GM21717 (cell line): ENCODE measurements around the gene LRP11.
A peak's percentile ranks its signal among the peaks of the same experiment; 100 is the strongest.
"Not testable (repeated sequence)": the region's sequence is repeated elsewhere in the genome, so short reads cannot be mapped to it uniquely, and the experiment has no call there.

Experiments used
- ATAC-seq: cut with Tn5 transposase; IDR thresholded peaks from one replicate; pipeline ENCODE4 v1.9.1; 2021; ENCODE audit warnings: mild to moderate bottlenecking, moderate library complexity; ENCODE audit not compliant: unreplicated experiment

The LRP11 gene

GRCh38 chr6:149863698-149864577 lies at the start of gene LRP11:
Gene LRP11 (minus strand): TSS chr6:149864359. CDS start chr6:149864020, 339 bp downstream.
- ATAC-seq: peak; percentile 82

- ATAC-seq: no peak
Measured at GRCh38 chr6:149913540-149914240, 49.5 kb upstream of the LRP11 start.

GRCh38 chr6:149913085-149913484 lies 48.9 kb upstream of the LRP11 start:
- no peak for ATAC-seq

- ATAC-seq: not testable (repeated sequence)
Measured at GRCh38 chr6:149912680-149913079, 48.5 kb upstream of the LRP11 start.

- no peak for ATAC-seq
Measured at GRCh38 chr6:149910721-149911151, 46.6 kb upstream of the LRP11 start.

- no peak for ATAC-seq
Measured at GRCh38 chr6:149909701-149910470, 45.7 kb upstream of the LRP11 start.

GRCh38 chr6:149908480-149908879 lies 44.3 kb upstream of the LRP11 start:
- not testable (repeated sequence) for ATAC-seq

- no peak for ATAC-seq
Measured at GRCh38 chr6:149907317-149907716, 43.2 kb upstream of the LRP11 start.

- ATAC-seq: no peak
Measured at GRCh38 chr6:149906405-149906804, 42.2 kb upstream of the LRP11 start.

GRCh38 chr6:149905911-149906371 lies 41.8 kb upstream of the LRP11 start:
- ATAC-seq: no peak

- no peak for ATAC-seq
Measured at GRCh38 chr6:149905371-149905910, 41.3 kb upstream of the LRP11 start.

GRCh38 chr6:149904661-149905370 lies 40.7 kb upstream of the LRP11 start:
- ATAC-seq: no peak

GRCh38 chr6:149903938-149904611 lies 39.9 kb upstream of the LRP11 start:
- no peak for ATAC-seq

GRCh38 chr6:149901444-149902140 lies 37.4 kb upstream of the LRP11 start:
- ATAC-seq: no peak

GRCh38 chr6:149900620-149901443 lies 36.7 kb upstream of the LRP11 start:
- no peak for ATAC-seq

- ATAC-seq: no peak
Measured at GRCh38 chr6:149899926-149900619, 35.9 kb upstream of the LRP11 start.

GRCh38 chr6:149899486-149899885 lies 35.3 kb upstream of the LRP11 start:
- no peak for ATAC-seq

- no peak for ATAC-seq
Measured at GRCh38 chr6:149898966-149899365, 34.8 kb upstream of the LRP11 start.
